ENCODE data around the gene TUBA4A. TPM values are rescaled to one million over a fixed set of nuclear protein-coding genes. Genes with fewer than 3 reads are reported as not detected.

Gene TUBA4A
- polyA plus RNA-seq, 1 experiment, result 23.0 TPM

DNA sequence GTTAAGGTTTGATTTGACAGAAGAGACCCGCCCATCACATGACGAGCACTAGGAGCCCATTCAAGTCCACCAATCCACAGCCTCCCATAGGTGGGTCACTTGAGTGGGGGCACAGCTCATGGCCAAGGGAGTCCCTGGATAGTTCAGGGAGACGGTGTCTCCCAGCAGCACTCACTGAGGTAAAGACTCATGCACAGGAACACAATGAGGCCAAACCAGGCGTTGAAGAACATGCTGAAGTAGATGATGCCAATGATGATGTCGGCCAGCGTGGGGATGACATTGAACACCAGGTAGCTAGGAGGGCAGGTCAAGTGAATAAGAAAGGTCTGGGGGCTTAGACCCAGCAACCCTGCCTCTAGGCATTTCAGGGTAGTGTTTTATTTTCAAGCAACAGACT lies 38.9 kb downstream of the TUBA4A start:
- Histone ChIP-seq H3K27me3 (ENCODE audit: control insufficient read depth, insufficient read depth, low read length) (no peaks in the 10 kb centered on the region), H3K4me3 (ENCODE audit: low read depth, low read length) (no peak overlapping the region), H3K36me3 (ENCODE audit: control insufficient read depth, insufficient read depth, low read length) (peaks cover 19% of the 10 kb centered on the region)
- DNase-seq (ENCODE audit: low read depth), result no peak
- TF ChIP-seq, protein P1, sequence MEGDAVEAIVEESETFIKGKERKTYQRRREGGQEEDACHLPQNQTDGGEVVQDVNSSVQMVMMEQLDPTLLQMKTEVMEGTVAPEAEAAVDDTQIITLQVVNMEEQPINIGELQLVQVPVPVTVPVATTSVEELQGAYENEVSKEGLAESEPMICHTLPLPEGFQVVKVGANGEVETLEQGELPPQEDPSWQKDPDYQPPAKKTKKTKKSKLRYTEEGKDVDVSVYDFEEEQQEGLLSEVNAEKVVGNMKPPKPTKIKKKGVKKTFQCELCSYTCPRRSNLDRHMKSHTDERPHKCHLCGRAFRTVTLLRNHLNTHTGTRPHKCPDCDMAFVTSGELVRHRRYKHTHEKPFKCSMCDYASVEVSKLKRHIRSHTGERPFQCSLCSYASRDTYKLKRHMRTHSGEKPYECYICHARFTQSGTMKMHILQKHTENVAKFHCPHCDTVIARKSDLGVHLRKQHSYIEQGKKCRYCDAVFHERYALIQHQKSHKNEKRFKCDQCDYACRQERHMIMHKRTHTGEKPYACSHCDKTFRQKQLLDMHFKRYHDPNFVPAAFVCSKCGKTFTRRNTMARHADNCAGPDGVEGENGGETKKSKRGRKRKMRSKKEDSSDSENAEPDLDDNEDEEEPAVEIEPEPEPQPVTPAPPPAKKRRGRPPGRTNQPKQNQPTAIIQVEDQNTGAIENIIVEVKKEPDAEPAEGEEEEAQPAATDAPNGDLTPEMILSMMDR (IDR thresholded peaks at IDR 0.05; ENCODE audit: insufficient read depth, low read depth, low read length), result no peak
- ChIA-PET POLR2A (no interaction called here), CTCF (interaction anchor here (0.8 kb wide), 1 partner anchor 16 kb away, joined by 3 read pairs; no protein-coding TSS in a partner anchor)

DNA sequence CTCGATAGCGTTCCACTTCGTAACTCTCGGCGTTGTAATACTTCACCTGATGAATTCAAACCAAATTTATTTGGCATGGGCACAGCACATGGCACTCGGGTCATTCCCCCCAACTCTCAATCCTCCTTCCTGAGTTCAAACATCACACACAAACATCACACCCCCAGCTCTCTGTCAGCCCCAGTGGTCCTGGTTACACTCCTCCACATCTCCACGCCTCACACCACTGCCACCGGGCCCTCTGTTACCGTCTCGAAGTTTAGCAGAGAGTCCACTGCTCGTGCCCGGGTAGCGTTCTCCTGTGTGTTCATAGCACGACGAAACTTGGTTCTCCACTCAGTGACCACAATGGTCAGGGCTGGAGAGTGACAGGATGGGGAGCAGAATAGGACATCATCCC lies 39.6 kb downstream of the TUBA4A start:
- no peak for DNase-seq (ENCODE audit: low read depth)
- Histone ChIP-seq H3K27me3 (ENCODE audit: control insufficient read depth, insufficient read depth, low read length) (no peaks in the 10 kb centered on the region), H3K36me3 (ENCODE audit: control insufficient read depth, insufficient read depth, low read length) (peaks cover 19% of the 10 kb centered on the region), H3K4me3 (ENCODE audit: low read depth, low read length) (no peak overlapping the region)
- TF ChIP-seq, protein P1 (IDR thresholded peaks at IDR 0.05; ENCODE audit: insufficient read depth, low read depth, low read length), result no peak
- ChIA-PET POLR2A (no interaction called here), CTCF (interaction anchor here (0.8 kb wide), 1 partner anchor 17 kb away, joined by 3 read pairs; no protein-coding TSS in a partner anchor)

DNA sequence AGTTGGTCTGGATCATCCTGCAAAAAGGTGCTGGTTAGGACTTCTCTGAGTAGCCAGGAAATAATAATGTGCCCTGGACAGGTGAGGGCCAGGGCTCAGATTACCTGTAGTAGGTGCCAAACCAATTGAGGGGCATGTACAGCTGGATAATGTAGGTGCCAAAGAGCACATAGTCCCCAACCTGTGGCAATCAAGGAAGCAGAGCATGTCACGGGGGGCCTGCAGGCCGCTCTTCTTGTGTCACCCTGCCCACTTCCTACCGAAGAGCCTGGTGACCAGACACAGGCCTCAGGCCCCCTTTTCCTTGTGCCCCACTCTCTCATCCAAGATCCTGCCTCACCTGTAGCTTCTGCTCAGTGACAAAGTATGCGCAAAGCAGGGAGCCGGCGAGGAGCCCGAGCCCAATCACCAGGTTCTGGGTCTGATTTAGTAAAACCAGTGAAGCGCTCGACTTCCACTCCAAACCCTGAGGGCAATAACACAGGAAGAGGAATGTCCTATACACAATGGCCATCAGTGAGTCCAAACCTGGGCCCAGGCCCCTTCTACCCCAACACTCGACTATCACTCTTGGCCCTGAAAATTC lies 40.1 kb downstream of the TUBA4A start:
- ChIA-PET POLR2A (no interaction called here), CTCF (no interaction called here)
- TF ChIP-seq, protein P1 (IDR thresholded peaks at IDR 0.05; ENCODE audit: insufficient read depth, low read depth, low read length), result no peak
- H3K36me3 ChIP-seq (ENCODE audit: control insufficient read depth, insufficient read depth, low read length), result peaks cover 22% of the 10 kb centered on the region
- no peak overlapping the region for H3K4me3 ChIP-seq (ENCODE audit: low read depth, low read length)
- no peak for DNase-seq (ENCODE audit: low read depth)
- no peaks in the 10 kb centered on the region for H3K27me3 ChIP-seq (ENCODE audit: control insufficient read depth, insufficient read depth, low read length)

DNA sequence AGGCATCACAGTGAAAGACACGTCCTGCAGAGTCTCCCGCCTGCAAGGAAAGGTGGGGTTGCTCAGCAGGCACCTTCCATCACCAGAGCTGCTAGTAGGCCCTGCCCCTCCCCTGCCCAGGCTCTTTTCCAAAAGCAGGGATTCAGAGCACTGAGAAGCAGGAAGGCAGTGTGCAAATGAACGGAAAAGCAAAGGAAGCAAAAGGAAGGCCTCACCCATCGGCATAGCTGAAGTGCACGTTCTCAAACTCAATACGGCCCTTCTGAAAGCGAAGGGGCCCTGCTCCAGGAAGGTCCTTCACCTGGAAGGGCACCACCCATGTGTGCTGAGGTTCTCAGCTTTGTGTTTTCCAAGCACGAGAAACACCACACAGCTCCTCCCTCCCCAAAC lies 40.7 kb downstream of the TUBA4A start:
- Histone ChIP-seq H3K36me3 (ENCODE audit: control insufficient read depth, insufficient read depth, low read length) (peaks cover 22% of the 10 kb centered on the region), H3K27me3 (ENCODE audit: control insufficient read depth, insufficient read depth, low read length) (no peaks in the 10 kb centered on the region), H3K4me3 (ENCODE audit: low read depth, low read length) (no peak overlapping the region)
- CTCF ChIA-PET, result interaction anchor here (1.5 kb wide), 1 partner anchor 82 kb away, joined by 3 read pairs; no protein-coding TSS in a partner anchor
- POLR2A ChIA-PET, result no interaction called here
- TF ChIP-seq, protein P1 (IDR thresholded peaks at IDR 0.05; ENCODE audit: insufficient read depth, low read depth, low read length), result no peak
- DNase-seq (ENCODE audit: low read depth), result no peak

DNA sequence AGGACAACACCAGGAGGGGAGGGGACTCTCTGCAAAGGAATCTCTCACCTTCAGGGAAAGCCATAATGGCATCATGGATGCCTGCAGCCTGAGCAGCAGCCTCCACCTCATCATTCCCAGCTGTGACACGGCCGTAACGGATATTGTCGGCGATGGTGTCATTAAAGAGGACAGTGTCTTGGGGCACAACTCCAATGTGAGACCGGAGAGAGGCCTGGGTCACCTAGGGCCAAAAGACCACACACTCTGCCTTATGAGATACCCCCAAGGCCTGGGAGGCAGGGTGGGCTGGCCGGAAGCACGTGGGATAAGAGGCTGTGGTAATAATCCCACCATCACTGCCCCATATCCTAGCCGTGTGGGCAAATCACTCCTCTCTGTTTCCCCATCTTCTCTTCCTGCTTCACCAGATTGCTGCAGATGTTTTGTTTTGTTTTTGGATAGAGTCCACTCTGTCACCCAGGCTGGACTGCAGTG lies 42.8 kb downstream of the TUBA4A start:
- Histone ChIP-seq H3K36me3 (ENCODE audit: control insufficient read depth, insufficient read depth, low read length) (peaks cover 22% of the 10 kb centered on the region), H3K4me3 (ENCODE audit: low read depth, low read length) (no peak overlapping the region), H3K27me3 (ENCODE audit: control insufficient read depth, insufficient read depth, low read length) (no peaks in the 10 kb centered on the region)
- POLR2A ChIA-PET, result no interaction called here
- TF ChIP-seq, protein P1 (IDR thresholded peaks at IDR 0.05; ENCODE audit: insufficient read depth, low read depth, low read length), result no peak
- DNase-seq (ENCODE audit: low read depth), result no peak
- CTCF ChIA-PET, result interaction anchor here (0.6 to 2.6 kb wide), 5 partner anchors 31 to 90 kb away, joined by 3 to 13 read pairs (median 4); partner anchors contain the start of gene NHEJ1
